Measurements from ENCODE around the gene GLOD4. TPM values are rescaled to one million over a fixed set of nuclear protein-coding genes. Genes with fewer than 3 reads are reported as not detected.

The GLOD4 gene
- total and polyA plus RNA-seq, 2 of the 4 experiments (the other 2 are of a cell fraction) = 26.3 to 36.7 TPM

DNA sequence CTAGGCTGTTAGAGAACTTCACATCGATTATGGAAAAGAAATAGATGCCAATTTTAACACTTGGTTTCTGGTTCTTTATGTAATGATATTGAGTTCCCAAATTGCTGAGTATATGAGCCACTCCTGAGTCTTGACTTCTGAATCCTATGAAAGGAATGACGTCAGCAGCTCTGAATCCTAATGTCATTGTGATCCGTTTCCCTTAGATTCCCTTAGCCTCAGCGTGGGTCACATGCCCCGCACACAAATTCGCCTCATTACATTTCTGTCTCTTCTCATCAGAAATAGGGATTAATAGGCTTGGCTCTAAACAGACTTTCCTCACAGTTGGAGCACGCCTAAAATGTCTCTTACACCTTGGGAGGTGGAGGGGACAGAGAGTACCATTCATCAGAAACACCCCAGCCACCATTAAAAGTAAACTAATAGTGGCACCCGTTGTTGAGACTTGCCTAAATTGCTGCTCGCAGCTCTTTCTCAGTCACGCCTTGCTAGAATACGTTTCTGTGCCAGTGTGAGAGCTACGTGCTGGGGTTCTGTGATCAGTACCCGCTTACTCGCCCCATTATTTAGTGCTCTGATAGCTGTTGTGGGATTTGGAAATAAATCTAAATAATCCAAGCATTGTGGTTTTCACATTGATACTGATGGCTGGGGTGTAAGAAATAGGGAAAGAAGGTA, 7.2 kb upstream of the GLOD4 start:
- WGBS, 2 experiments (ENCODE audit: extremely low coverage in 2 of 2, insufficient read length in 1 of 2) = 80% methylated on average over 1 of the region's 14 CpGs; no CpG with 5 or more reads in 1 of the 2 experiments
- Histone ChIP-seq H3K36me3 (ENCODE audit: control insufficient read depth, insufficient read depth, low read length) (peaks cover 30% of the 10 kb centered on the region), H3K23ac (ENCODE audit: low read depth, low read length) (peak overlapping the region; percentile 16; the same call in 1 of the 2 replicates), H4K8ac (ENCODE audit: low read depth in 2 of 2, low read length in 2 of 2) (no peak overlapping the region), H2BK5ac (ENCODE audit: low read depth, low read length, poor library complexity, severe bottlenecking) (no peak overlapping the region), H3K4me2 (ENCODE audit: low read depth, low read length) (no peak overlapping the region), H3K18ac (ENCODE audit: low read depth, low read length) (no peak overlapping the region), H3K9ac (ENCODE audit: low read depth, low read length) (no peak overlapping the region), H4K91ac (ENCODE audit: insufficient read depth, low read depth, low read length) (no peak overlapping the region), H4K20me1 (ENCODE audit: insufficient read depth, low read length) (peaks cover 19% of the 10 kb centered on the region), H2BK120ac (ENCODE audit: low read depth, low read length) (no peak overlapping the region), H3K4me3 (ENCODE audit: insufficient read depth, low read depth, low read length) (no peak overlapping the region), H2BK20ac (ENCODE audit: low read depth, low read length) (no peak overlapping the region), H3K9me1 (ENCODE audit: insufficient read depth, low read length) (peaks cover 7% of the 10 kb centered on the region; the same call in 1 of the 2 replicates), H3K4me1 (ENCODE audit: control insufficient read depth, insufficient read depth, low read length) (peaks cover 8% of the 10 kb centered on the region; the same call in 1 of the 2 replicates), H3K9me3 (ENCODE audit: control insufficient read depth, insufficient read depth, low read length) (no peaks in the 10 kb centered on the region), H2AK5ac (ENCODE audit: low read depth, low read length) (no peak overlapping the region), H2AK9ac (replicated peaks; ENCODE audit: low read depth, low read length, poor library complexity) (no peak overlapping the region), H3K4ac (ENCODE audit: low read depth, low read length) (0 out of 2 replicates have a peak overlapping the region, but pooled peaks have one; percentile 35), H3K79me1 (ENCODE audit: low read depth in 1 of 2, low read length in 2 of 2) (peaks cover 24 to 50% of the 10 kb centered on the region in 2 experiments), H4K5ac (ENCODE audit: low read depth, low read length) (no peak overlapping the region), H3K27ac (ENCODE audit: insufficient read depth, low read length) (no peak overlapping the region), H3K27me3 (ENCODE audit: control insufficient read depth, insufficient read depth, low read length) (no peaks in the 10 kb centered on the region), H2BK15ac (ENCODE audit: low read depth, low read length) (no peak overlapping the region), H3K14ac (replicated peaks; ENCODE audit: low read depth, low read length) (no peak overlapping the region), H2AFZ (replicated peaks; ENCODE audit: low read length, poor library complexity) (no peak overlapping the region), H3K56ac (ENCODE audit: extremely low read depth, insufficient read depth, low read length) (no peak overlapping the region)
- in situ Hi-C loops (cut with MboI; ENCODE audit: low sequenced_read_pairs) (loop anchor here (5.0 kb wide), 1 partner anchor 193 kb away; no protein-coding TSS in a partner anchor), dilution Hi-C loops (cut with HindIII; ENCODE audit: low sequenced_read_pairs, unreplicated experiment) (loop anchor here (25.0 kb wide), 1 partner anchor 198 kb away; the partner anchor contains the start of genes NXN and TIMM22), intact Hi-C loops (cut with micrococcal nuclease) (no loop called here)
- ATAC-seq (ENCODE audit: low read depth) = no peak
- no TSS peak for BruUV-seq (replicated peaks)
- DNase-seq = peak; percentile 65
- CTCF ChIA-PET = interaction anchor here (0.5 to 0.6 kb wide), 2 partner anchors 141 to 172 kb away, joined by 3 read pairs; no protein-coding TSS in a partner anchor
- TF ChIP-seq USF2 (IDR thresholded peaks at IDR 0.05; ENCODE audit: low read depth, low read length) (peak; percentile 63), MAFK (IDR thresholded peaks at IDR 0.05; ENCODE audit: low read depth, low read length) (no peak)
- POLR2A ChIA-PET (ENCODE audit: unreplicated experiment) = no interaction called here

Data from IMR-90 (cell line).